ENCODE data around the gene P2RX5. TPM values are rescaled to one million over a fixed set of nuclear protein-coding genes. Genes with fewer than 3 reads are reported as not detected.

The P2RX5 gene
- total and polyA plus RNA-seq, 2 donors (not counting 3 experiments of a cell fraction or from before 2014, with no cell fraction given) = 0.19 to 0.22 TPM

GRCh38 chr17:3692346-3692745 is 3.6 kb downstream of the P2RX5 start:
- DNase-seq (ENCODE audit: low read depth, low spot score) (no peak), FAIRE-seq (no peak)
- Histone ChIP-seq H2AFZ (ENCODE audit: low read depth, low read length) (no peak overlapping the region), H3K9ac (replicated peaks; ENCODE audit: extremely low read depth, insufficient read depth, low read length) (no peak overlapping the region), H3K4me3 (replicated peaks in 1 of 3; ENCODE audit: insufficient read depth in 1 of 3, low read depth in 1 of 3, low read length in 3 of 3) (no peak overlapping the region), H4K20me1 (replicated peaks; ENCODE audit: control insufficient read depth, extremely low read depth, insufficient read depth, low read length) (no peaks in the 10 kb centered on the region), H3K36me3 (ENCODE audit: control insufficient read depth in 2 of 2, extremely low read depth in 1 of 2, insufficient read depth in 2 of 2, low read length in 2 of 2) (no peaks in the 10 kb centered on the region), H3K27me3 (ENCODE audit: control insufficient read depth in 2 of 2, insufficient read depth in 2 of 2, low read length in 2 of 2) (peaks cover 17 to 18% of the 10 kb centered on the region in 2 experiments), H3K27ac (ENCODE audit: insufficient read depth, low read depth, low read length) (no peak overlapping the region), H3K4me1 (ENCODE audit: control insufficient read depth, extremely low read depth, insufficient read depth, low read length) (peaks cover 5% of the 10 kb centered on the region), H3K9me1 (replicated peaks; ENCODE audit: control insufficient read depth, extremely low read depth, insufficient read depth, low read length) (no peaks in the 10 kb centered on the region), H3K9me3 (replicated peaks; ENCODE audit: control insufficient read depth, insufficient read depth, low read length) (no peaks in the 10 kb centered on the region), H3K4me2 (ENCODE audit: insufficient read depth, low read length) (no peak overlapping the region), H3K79me2 (ENCODE audit: control insufficient read depth, insufficient read depth, low read length) (no peaks in the 10 kb centered on the region)
- intact Hi-C loops (cut with micrococcal nuclease) = no loop called here
- no peak for TF ChIP-seq GATA2 (IDR thresholded peaks at IDR 0.05; ENCODE audit: insufficient read depth, insufficient read length, low read depth, low read length)
- no peak for TF ChIP-seq MYC (IDR thresholded peaks at IDR 0.05; ENCODE audit: low read depth, low read length)
- TF ChIP-seq POLR2A (IDR thresholded peaks at IDR 0.05; ENCODE audit: low read depth, low read length) = no peak
- no peak for TF ChIP-seq EZH2 (IDR thresholded peaks at IDR 0.05; ENCODE audit: borderline replicate concordance, low read depth, low read length, severe bottlenecking)
- TF ChIP-seq FOS (IDR thresholded peaks at IDR 0.05; ENCODE audit: borderline replicate concordance, insufficient read depth, low read length) = no peak
- TF ChIP-seq POLR2AphosphoS5 (IDR thresholded peaks at IDR 0.05; ENCODE audit: insufficient read depth, low read depth, low read length) = no peak
- no peak for TF ChIP-seq CTCF (IDR thresholded peaks at IDR 0.05; ENCODE audit: extremely low read depth in 1 of 2, insufficient read depth in 1 of 2, low read depth in 1 of 2, low read length in 2 of 2)
- TF ChIP-seq MAX (IDR thresholded peaks at IDR 0.05; ENCODE audit: insufficient read depth, insufficient read length) = no peak
- no peak for TF ChIP-seq JUN (IDR thresholded peaks at IDR 0.05; ENCODE audit: borderline replicate concordance, insufficient read depth, insufficient read length, low read depth)
- ChIA-PET CTCF (no interaction called here), POLR2A (no interaction called here)
- dilution Hi-C loops (cut with MboI; ENCODE audit: extremely low pct_ligation_motif_present, low sequenced_read_pairs) = no loop called here
- no TSS peak for BruUV-seq (replicated peaks)

Data from endothelial cell of umbilical vein (primary cell).